Common myeloid progenitor, CD34-positive (primary cell): ENCODE data around the gene MAP6D1.

Experiments
- CTCF ChIA-PET: fragments of 350-600 bp; sonication (Branson Sonifier 250); formaldehyde crosslinking; loops from one replicate; lab custom pipeline; 2021; ENCODE audit warnings: antibody characterized with exemption; lab: Charles Lee
- POLR2A ChIA-PET: fragments of 350-600 bp; sonication (Branson Sonifier 250); formaldehyde crosslinking; loops from one replicate; lab custom pipeline; 2021; ENCODE audit warnings: antibody characterized with exemption; lab: Charles Lee
- DNase-seq, 3 donors: peaks; one replicate each; pipeline versions ENCODE4 v3.0.0 to v3.0.0-alpha.2; 2013
- H3K27ac ChIP-seq, 2 experiments: 1 replicate in 1 of 2; 2 replicates in 1 of 2; pipeline ENCODE4 v1.7.0; 2013; ENCODE audit warnings: inconsistent platforms in 2 of 2, low read length in 2 of 2, mild to moderate bottlenecking in 2 of 2, low read depth in 1 of 2, moderate library complexity in 1 of 2; ENCODE audit not compliant: severe bottlenecking in 2 of 2, insufficient read depth in 1 of 2, poor library complexity in 1 of 2
- H3K27me3 ChIP-seq, 5 experiments: replicated peaks in 2 of 5; 1 replicate in 3 of 5; 2 replicates in 2 of 5; pipeline versions ENCODE4 v1.6.1 to v1.7.0; 2013; ENCODE audit warnings: low read length in 4 of 5, mild to moderate bottlenecking in 2 of 5, moderate library complexity in 2 of 5, inconsistent platforms in 1 of 5; ENCODE audit not compliant: insufficient read depth in 5 of 5, control insufficient read depth in 4 of 5
- H3K36me3 ChIP-seq, 4 experiments: 1 replicate in 2 of 4; 2 replicates in 2 of 4; pipeline versions ENCODE4 v1.6.1 to v1.7.0; 2013; ENCODE audit warnings: low read length in 3 of 4, control low read depth in 1 of 4, mild to moderate bottlenecking in 1 of 4; ENCODE audit not compliant: control insufficient read depth in 4 of 4, insufficient read depth in 4 of 4
- H3K4me1 ChIP-seq, 4 experiments: 1 replicate in 3 of 4; 2 replicates in 1 of 4; pipeline versions ENCODE4 v1.6.1 to v1.7.1; 2013; ENCODE audit warnings: low read length in 3 of 4, mild to moderate bottlenecking in 3 of 4, control low read depth in 1 of 4, inconsistent platforms in 1 of 4, moderate library complexity in 1 of 4; ENCODE audit not compliant: control insufficient read depth in 4 of 4, insufficient read depth in 4 of 4; ENCODE audit errors: control extremely low read depth in 1 of 4
- H3K4me3 ChIP-seq, 7 experiments: 1 replicate in 4 of 7; 2 replicates in 3 of 7; pipeline versions ENCODE4 v1.5.1 to v1.7.0; 2013; ENCODE audit warnings: mild to moderate bottlenecking in 7 of 7, low read length in 6 of 7, moderate library complexity in 6 of 7, inconsistent platforms in 2 of 7, low read depth in 2 of 7, control low read depth in 1 of 7; ENCODE audit not compliant: insufficient read depth in 4 of 7, control insufficient read depth in 1 of 7; ENCODE audit errors: extremely low read depth in 1 of 7
- H3K9me3 ChIP-seq, 5 experiments: 1 replicate in 4 of 5; 2 replicates in 1 of 5; pipeline versions ENCODE4 v1.6.1 to v1.7.1; 2013; ENCODE audit warnings: low read length in 4 of 5, mild to moderate bottlenecking in 2 of 5, inconsistent platforms in 1 of 5, low read depth in 1 of 5, moderate library complexity in 1 of 5; ENCODE audit not compliant: control insufficient read depth in 4 of 5, insufficient read depth in 2 of 5; ENCODE audit errors: control extremely low read depth in 1 of 5
- WGBS: methylation state at CpG from one replicate; pipeline ENCODE4 v1.1.5; 2013; ENCODE audit not compliant: insufficient coverage; 5-methylcytosine and 5-hydroxymethylcytosine counted together

Gene MAP6D1

GRCh38 chr3:183812761-183813445 is 12.5 kb downstream of the MAP6D1 start:
- no peak for DNase-seq
- H3K27ac ChIP-seq, result no peak overlapping the region
- POLR2A ChIA-PET, result no interaction called here
- H3K4me1 ChIP-seq, result no peaks in the 10 kb centered on the region
- CTCF ChIA-PET, result interaction anchor here (1.2 to 1.3 kb wide), 2 partner anchors 9 to 11 kb away, joined by 4 read pairs; no protein-coding TSS in a partner anchor
- H3K4me3 ChIP-seq, result no peak overlapping the region
- no peaks in the 10 kb centered on the region for H3K27me3 ChIP-seq
- 90% methylated on average over 7 of the region's 8 CpGs for WGBS
- peaks cover 11 to 57% (median 44%) of the 10 kb centered on the region in 4 experiments for H3K36me3 ChIP-seq
- no peaks in the 10 kb centered on the region for H3K9me3 ChIP-seq

GRCh38 chr3:183811638-183812037 is 13.7 kb downstream of the MAP6D1 start:
- Histone ChIP-seq H3K4me3 (no peak overlapping the region), H3K9me3 (no peaks in the 10 kb centered on the region), H3K4me1 (no peaks in the 10 kb centered on the region), H3K36me3 (peaks cover 12 to 70% (median 57%) of the 10 kb centered on the region in 4 experiments), H3K27me3 (no peaks in the 10 kb centered on the region), H3K27ac (no peak overlapping the region)
- no peak for DNase-seq
- CTCF ChIA-PET, result no interaction called here
- POLR2A ChIA-PET, result no interaction called here
- WGBS, result 99% methylated on average over 8 of the region's 11 CpGs

- H3K27ac ChIP-seq, result no peak overlapping the region
- 91% methylated on average over 23 of the region's 24 CpGs for WGBS
These were observed 14.5 kb downstream of the MAP6D1 start for GRCh38 chr3:183810643-183811594.

GRCh38 chr3:183809270-183809669 is 16.1 kb downstream of the MAP6D1 start:
- Histone ChIP-seq H3K4me3 (no peak overlapping the region), H3K9me3 (no peaks in the 10 kb centered on the region), H3K36me3 (peaks cover 14 to 83% (median 67%) of the 10 kb centered on the region in 4 experiments), H3K27me3 (no peaks in the 10 kb centered on the region), H3K27ac (no peak overlapping the region), H3K4me1 (no peaks in the 10 kb centered on the region)
- ChIA-PET POLR2A (no interaction called here), CTCF (no interaction called here)
- WGBS, result 95% methylated on average over 4 of the region's 5 CpGs
- no peak for DNase-seq

More at GRCh38 chr3:183810643-183811594, 14.5 kb downstream of the MAP6D1 start:
- ChIA-PET CTCF (no interaction called here), POLR2A (no interaction called here)
- DNase-seq, result no peak
- H3K4me3 ChIP-seq, result no peak overlapping the region
- no peaks in the 10 kb centered on the region for H3K27me3 ChIP-seq
- no peaks in the 10 kb centered on the region for H3K9me3 ChIP-seq
- H3K36me3 ChIP-seq, result peaks cover 14 to 72% (median 63%) of the 10 kb centered on the region in 4 experiments
- H3K4me1 ChIP-seq, result no peaks in the 10 kb centered on the region

GRCh38 chr3:183808355-183808754 is 17.0 kb downstream of the MAP6D1 start:
- DNase-seq, result no peak
- Histone ChIP-seq H3K27me3 (no peaks in the 10 kb centered on the region), H3K9me3 (no peaks in the 10 kb centered on the region), H3K4me3 (no peak overlapping the region), H3K4me1 (no peaks in the 10 kb centered on the region), H3K27ac (no peak overlapping the region), H3K36me3 (peaks cover 16 to 92% (median 73%) of the 10 kb centered on the region in 4 experiments)
- POLR2A ChIA-PET, result no interaction called here
- CTCF ChIA-PET, result no interaction called here
- WGBS, result 99% methylated on average over 8 of the region's 11 CpGs

GRCh38 chr3:183807881-183808280 is 17.5 kb downstream of the MAP6D1 start:
- no peak overlapping the region for H3K27ac ChIP-seq
- peaks cover 16 to 94% (median 75%) of the 10 kb centered on the region in 4 experiments for H3K36me3 ChIP-seq
- no peaks in the 10 kb centered on the region for H3K27me3 ChIP-seq
- H3K4me1 ChIP-seq, result no peaks in the 10 kb centered on the region
- POLR2A ChIA-PET, result no interaction called here
- no peaks in the 10 kb centered on the region for H3K9me3 ChIP-seq
- CTCF ChIA-PET, result no interaction called here
- no peak for DNase-seq
- H3K4me3 ChIP-seq, result no peak overlapping the region
- WGBS, result over 99% methylated on average over 12 of the region's 12 CpGs
